Skeletal muscle cell (primary cell): ENCODE results near the gene EMC9.

ENCODE experiments used
- DNase-seq: peaks from one replicate; pipeline ENCODE4 v3.0.0-alpha.2; 2010; ENCODE audit warnings: low read depth
- H3K4me3 ChIP-seq: 2 replicates; pipeline ENCODE4 v1.5.1; 2011; ENCODE audit warnings: low read depth, mild to moderate bottlenecking, control low read depth, low read length, moderate library complexity

EMC9 gene

GRCh38 chr14:24141097-24141880 lies at the start of gene EMC9:
Gene EMC9 (minus strand): TSS chr14:24141591. CDS start chr14:24141304, 287 bp downstream.
- DNase-seq = peak; percentile 98
- H3K4me3 ChIP-seq = peak within 1 kb of the TSS; percentile 81

- H3K4me3 ChIP-seq = no peak overlapping the region
- no peak for DNase-seq
These were observed 49.0 kb upstream of the EMC9 start for GRCh38 chr14:24190416-24190815.

- no peak for DNase-seq
- no peak overlapping the region for H3K4me3 ChIP-seq
These were observed 48.1 kb upstream of the EMC9 start for GRCh38 chr14:24189460-24189859.

- no peak for DNase-seq
- peak overlapping the region; percentile 83 for H3K4me3 ChIP-seq
These were observed 47.6 kb upstream of the EMC9 start for GRCh38 chr14:24189059-24189375.

- DNase-seq = peak; percentile 94
- peak within 1 kb of the TSS; percentile 83 for H3K4me3 ChIP-seq
These were observed 47.1 kb upstream of the EMC9 start, which contains the start of gene IPO4 for GRCh38 chr14:24188251-24189058. Gene IPO4 (minus strand): TSS chr14:24188816. CDS start chr14:24188787, 29 bp downstream.

- no peak for DNase-seq
- H3K4me3 ChIP-seq = peak overlapping the region; percentile 83
These were observed 46.1 kb upstream of the EMC9 start for GRCh38 chr14:24187539-24187915.

GRCh38 chr14:24186831-24187538 lies 45.6 kb upstream of the EMC9 start:
- no peak overlapping the region for H3K4me3 ChIP-seq
- no peak for DNase-seq

GRCh38 chr14:24185741-24186140 lies 44.4 kb upstream of the EMC9 start:
- no peak for DNase-seq

GRCh38 chr14:24185026-24185425 lies 43.6 kb upstream of the EMC9 start:
- no peak for DNase-seq
- H3K4me3 ChIP-seq = no peak overlapping the region

More at GRCh38 chr14:24185741-24186140, 44.4 kb upstream of the EMC9 start:
- no peak overlapping the region for H3K4me3 ChIP-seq

- DNase-seq = no peak
- no peak overlapping the region for H3K4me3 ChIP-seq
These were observed 42.9 kb upstream of the EMC9 start for GRCh38 chr14:24184104-24184970.

GRCh38 chr14:24183014-24183481 lies 41.7 kb upstream of the EMC9 start:
- DNase-seq = no peak
- H3K4me3 ChIP-seq = no peak overlapping the region

GRCh38 chr14:24182110-24182882 lies 40.9 kb upstream of the EMC9 start:
- no peak for DNase-seq
- no peak overlapping the region for H3K4me3 ChIP-seq

- H3K4me3 ChIP-seq = no peak overlapping the region
- no peak for DNase-seq
These were observed 40.1 kb upstream of the EMC9 start for GRCh38 chr14:24181371-24182077.

GRCh38 chr14:24179961-24180796 lies 38.8 kb upstream of the EMC9 start:
- no peak overlapping the region for H3K4me3 ChIP-seq
- peak; percentile 64 for DNase-seq

- H3K4me3 ChIP-seq = no peak overlapping the region
- DNase-seq = no peak
These were observed 38.0 kb upstream of the EMC9 start for GRCh38 chr14:24179294-24179960.

- DNase-seq = no peak
- no peak overlapping the region for H3K4me3 ChIP-seq
These were observed 37.2 kb upstream of the EMC9 start for GRCh38 chr14:24178399-24179178.
